Ovary (tissue), 9 donors: ENCODE measurements around the gene SLC39A13. TPM values are rescaled to one million over a fixed set of nuclear protein-coding genes. Genes with fewer than 3 reads are reported as not detected.

ENCODE experiments used
- DNase-seq, 5 donors: peaks; one replicate each; pipeline ENCODE4 v3.0.0-alpha.2; 2019 to 2020
- H3K27ac ChIP-seq, 2 donors: fragments of 200-600 bp; one replicate each; pipeline versions ENCODE4 v1.5.1 to v1.8.0; 2019 to 2022
- H3K27me3 ChIP-seq: fragments of 200-600 bp; one replicate; pipeline ENCODE4 v1.8.0; 2022
- H3K36me3 ChIP-seq: fragments of 200-600 bp; sonication (generic); one replicate; pipeline ENCODE4 v1.5.1; 2019
- H3K4me1 ChIP-seq: one replicate; pipeline ENCODE4 v1.8.1; 2013; ENCODE audit warnings: mild to moderate bottlenecking, moderate library complexity; ENCODE audit not compliant: insufficient read depth
- H3K4me3 ChIP-seq: fragments of 200-600 bp; sonication (generic); one replicate; pipeline ENCODE4 v1.5.1; 2017
- H3K9me3 ChIP-seq, 2 donors: fragments of 200-600 bp in 1 of 2; sonication (generic) in 1 of 2; one replicate each; pipeline versions ENCODE4 v1.5.1 to v1.8.1; 2013 to 2019; ENCODE audit warnings: mild to moderate bottlenecking in 1 of 2, moderate library complexity in 1 of 2
- CTCF ChIP-seq, 3 donors: fragments of 450-650 bp in 2 of 3; fragments of 200-600 bp in 1 of 3; IDR thresholded peaks; one replicate each; pipeline versions ENCODE4 v1.5.1 to v1.8.0; 2016 to 2022; ENCODE audit warnings: antibody characterized with exemption in 3 of 3, mild to moderate bottlenecking in 1 of 3
- EP300 ChIP-seq: sonication (generic); formaldehyde crosslinking; IDR thresholded peaks from one replicate; pipeline ENCODE4 v1.6.1; 2017; ENCODE audit warnings: antibody characterized with exemption
- POLR2A ChIP-seq: fragments of 450-650 bp; IDR thresholded peaks from one replicate; pipeline ENCODE4 v1.6.1; 2017; ENCODE audit warnings: antibody characterized with exemption, mild to moderate bottlenecking, moderate library complexity
- WGBS, 3 donors: extraction: QIAGEN DNeasy Blood & Tissue Kit in 1 of 3; methylation state at CpG; one replicate each; pipeline versions ENCODE4 v1.1.5 to v1.1.7; 2013 to 2017; 5-methylcytosine and 5-hydroxymethylcytosine counted together
- intact Hi-C, 4 donors: fragments of 100-400 bp; cut with DNase I; formaldehyde crosslinking; loops; one replicate each; pipeline versions ENCODE4 v1.11.0 to v1.15.1; 2022 to 2023
- polyA plus RNA-seq, 2 donors: library from polyadenylated mRNA; stranded (reverse); fragments of 200-250 nt in 1 of 2; fragments of 350-450 nt in 1 of 2; fragmentation: Illumina TruSeq in 1 of 2; extraction: RNeasy Lipid Tissue Mini Kit (QIAGEN cat#74804) in 1 of 2; gene quantifications; one replicate each; pipeline ENCODE4 v1.2.3, GENCODE V29; 2013 to 2014
- total RNA-seq, 7 donors: library from RNA; depleted of rRNA in 2 of 7; stranded (reverse); fragments of >200 nt in 2 of 7; fragmentation: NEBNext Ultra II Directional in 3 of 7; extraction: Animal tissue kit (Norgen Biotek cat#: 25700) in 3 of 7; gene quantifications; one replicate each; pipeline versions ENCODE4 v1.1.0 to v1.2.4, GENCODE V29; 2016 to 2023
- donor health status: DM: no; HTN: no; CAD: no; lungs with moderate emphysema.
- donor health status: DM: no; HTN: no; CAD: no.
- donor health status: Bipolar disorder and iron deficiency.
- donor health status: DM: yes; HTN: yes; CAD: no.
- donor health status: DM: no; HTN: no; CAD: no.
- donor health status: DM: yes; HTN: yes; CAD: no.

Gene SLC39A13
- total and polyA plus RNA-seq, 9 donors = 2.8 to 60.2 (median 51.7) TPM

- peak overlapping the region; percentile 84 to 92 for H3K27ac ChIP-seq
- WGBS, 3 donors = 57 to 66% (median 60%) methylated on average over 31 of the region's 31 CpGs
- TF ChIP-seq POLR2A = no peak
- no peak for TF ChIP-seq CTCF (IDR thresholded peaks at IDR 0.05)
- no peak for TF ChIP-seq EP300
- peaks cover 5% of the 10 kb centered on the region for H3K4me1 ChIP-seq
- no peaks in the 10 kb centered on the region for H3K9me3 ChIP-seq
- no peaks in the 10 kb centered on the region for H3K36me3 ChIP-seq
- peak overlapping the region; percentile 79 for H3K4me3 ChIP-seq
- intact Hi-C loops = loop anchor here in 1 of 4 donors (10.0 kb wide), 1 partner anchor 225 kb away; the partner anchor contains the start of gene PACSIN3
- no peaks in the 10 kb centered on the region for H3K27me3 ChIP-seq
- DNase-seq = peak in 1 of 5 donors; percentile 36
Measured at GRCh38 chr11:47409440-47410369, 1.3 kb downstream of the SLC39A13 start.

GRCh38 chr11:47410370-47411264 is 2.2 kb downstream of the SLC39A13 start:
- intact Hi-C loops = loop anchor here in 1 of 4 donors (10.0 kb wide), 1 partner anchor 226 kb away; the partner anchor contains the start of gene PACSIN3
- peak in 1 of 5 donors; percentile 31 for DNase-seq
- Histone ChIP-seq H3K27me3 (no peaks in the 10 kb centered on the region), H3K27ac (no peak overlapping the region), H3K4me1 (peaks cover 5% of the 10 kb centered on the region), H3K4me3 (no peak overlapping the region), H3K36me3 (no peaks in the 10 kb centered on the region), H3K9me3 (no peaks in the 10 kb centered on the region)
- 70 to 86% (median 70%) methylated on average over 12 of the region's 12 CpGs for WGBS, 3 donors
- no peak for TF ChIP-seq CTCF (IDR thresholded peaks at IDR 0.05)
- no peak for TF ChIP-seq POLR2A
- TF ChIP-seq EP300 = no peak

- Histone ChIP-seq H3K4me1 (peaks cover 5% of the 10 kb centered on the region), H3K27ac (no peak overlapping the region), H3K4me3 (no peak overlapping the region), H3K36me3 (no peaks in the 10 kb centered on the region), H3K27me3 (no peaks in the 10 kb centered on the region), H3K9me3 (no peaks in the 10 kb centered on the region)
- intact Hi-C loops = loop anchor here in 1 of 4 donors (10.0 kb wide), 1 partner anchor 227 kb away; the partner anchor contains the start of gene PACSIN3
- WGBS, 3 donors = 75 to 88% (median 82%) methylated on average over 10 to 12 of the region's 12 CpGs
- TF ChIP-seq POLR2A (no peak), CTCF (IDR thresholded peaks at IDR 0.05) (peak in 1 of 3 donors; percentile 18)
- peak in 2 of 5 donors; percentile 41 to 62 for DNase-seq
Measured at GRCh38 chr11:47411884-47412746, 3.7 kb downstream of the SLC39A13 start.
